H1 (cell line): ENCODE results near the gene DDX31. TPM values are rescaled to one million over a fixed set of nuclear protein-coding genes. Genes with fewer than 3 reads are reported as not detected.

Source experiments
- CTCF ChIA-PET: fragments of 300-600 bp; sonication (Branson Sonifier 250); formaldehyde crosslinking; loops from one replicate; lab custom pipeline; 2021; ENCODE audit not compliant: partially characterized antibody; lab: Charles Lee
- POLR2A ChIA-PET: fragments of 300-600 bp; sonication (Branson Sonifier 250); formaldehyde crosslinking; loops from one replicate; lab custom pipeline; 2021; ENCODE audit warnings: inconsistent platforms; ENCODE audit not compliant: partially characterized antibody; lab: Charles Lee
- DNase-seq, 2 experiments: peaks; one replicate each; pipeline versions ENCODE4 v3.0.0 to v3.0.0-alpha.2; 2010 to 2022; ENCODE audit warnings: low spot score in 2 of 2, low read depth in 1 of 2, mixed read lengths in 1 of 2
- FAIRE-seq: peaks from 2 replicates; lab custom pipeline; 2011; peaks lifted over from hg19 to GRCh38; lab: Jason Lieb, UNC
- H2AFZ ChIP-seq: 2 replicates; pipeline ENCODE4 v1.8.1; 2012; ENCODE audit warnings: low read length, inconsistent platforms
- H2AK5ac ChIP-seq: 2 replicates; pipeline ENCODE4 v1.6.1; 2013; ENCODE audit warnings: low read depth, low read length
- H2BK120ac ChIP-seq: replicated peaks from 2 replicates; pipeline ENCODE3; 2013; ENCODE audit warnings: low read depth, low read length, inconsistent platforms
- H2BK12ac ChIP-seq: 2 replicates; pipeline ENCODE4 v1.6.1; 2013; ENCODE audit warnings: low read depth, low read length
- H2BK15ac ChIP-seq: 2 replicates; pipeline ENCODE4 v1.6.1; 2013; ENCODE audit warnings: low read length
- H2BK20ac ChIP-seq: 2 replicates; pipeline ENCODE4 v1.6.1; 2013; ENCODE audit warnings: low read length
- H2BK5ac ChIP-seq: 2 replicates; pipeline ENCODE4 v1.6.1; 2013; ENCODE audit warnings: low read depth, low read length
- H3K14ac ChIP-seq: 2 replicates; pipeline ENCODE4 v1.6.1; 2013; ENCODE audit warnings: inconsistent platforms; ENCODE audit not compliant: insufficient read length
- H3K18ac ChIP-seq: 2 replicates; pipeline ENCODE4 v1.6.1; 2013; ENCODE audit warnings: low read length; ENCODE audit errors: extremely low read depth
- H3K23ac ChIP-seq: 2 replicates; pipeline ENCODE4 v1.6.1; 2013; ENCODE audit warnings: inconsistent platforms; ENCODE audit not compliant: insufficient read length
- H3K23me2 ChIP-seq: 2 replicates; pipeline ENCODE4 v1.6.1; 2013; ENCODE audit warnings: low read depth, low read length
- H3K27ac ChIP-seq: 2 replicates; pipeline ENCODE4 v1.6.1; 2011; ENCODE audit warnings: low read depth, low read length, inconsistent platforms
- H3K27me3 ChIP-seq, 4 experiments: replicated peaks in 1 of 4; 1 replicate in 1 of 4; 2 replicates in 3 of 4; pipeline versions ENCODE4 v1.6.1 to v1.8.1; 2011 to 2013; ENCODE audit warnings: low read length in 3 of 4, mild to moderate bottlenecking in 3 of 4, inconsistent platforms in 2 of 4, mixed read lengths in 2 of 4, moderate library complexity in 1 of 4; ENCODE audit not compliant: control insufficient read depth in 3 of 4, insufficient read depth in 3 of 4; ENCODE audit errors: extremely low read depth in 1 of 4
- H3K36me3 ChIP-seq, 4 experiments: 2 replicates each; pipeline versions ENCODE4 v1.6.1 to v1.8.1; 2011 to 2013; ENCODE audit warnings: mild to moderate bottlenecking in 4 of 4, low read length in 3 of 4, moderate library complexity in 2 of 4, control low read depth in 1 of 4, inconsistent platforms in 1 of 4; ENCODE audit not compliant: insufficient read depth in 4 of 4, control insufficient read depth in 2 of 4
- H3K4ac ChIP-seq: replicated peaks from 2 replicates; pipeline ENCODE3; 2013; ENCODE audit warnings: low read length, low read depth, mixed read lengths, inconsistent platforms; ENCODE audit not compliant: insufficient read length
- H3K4me1 ChIP-seq, 4 experiments: replicated peaks in 1 of 4; 1 replicate in 1 of 4; 2 replicates in 3 of 4; pipeline versions ENCODE4 v1.6.1 to v1.8.1; 2011 to 2013; ENCODE audit warnings: low read length in 3 of 4, inconsistent platforms in 2 of 4, mixed read lengths in 1 of 4; ENCODE audit not compliant: insufficient read depth in 4 of 4, control insufficient read depth in 3 of 4
- H3K4me2 ChIP-seq, 2 experiments: 2 replicates each; pipeline versions ENCODE4 v1.6.1 to v1.8.1; 2011 to 2013; ENCODE audit warnings: low read depth in 2 of 2, low read length in 2 of 2, control low read depth in 1 of 2, inconsistent platforms in 1 of 2, mild to moderate bottlenecking in 1 of 2; ENCODE audit not compliant: insufficient read depth in 1 of 2
- H3K4me3 ChIP-seq, 4 experiments: fragments of 200-600, 300-600 bp in 1 of 4; sonication (generic), shearing (Covaris generic), sonication (Bioruptor Twin) in 1 of 4; 2 replicates each; pipeline versions ENCODE4 v1.5.1 to v1.8.1; 2011 to 2016; ENCODE audit warnings: low read length in 4 of 4, low read depth in 3 of 4, control low read depth in 2 of 4, inconsistent platforms in 2 of 4, mild to moderate bottlenecking in 2 of 4, mixed read lengths in 1 of 4, moderate library complexity in 1 of 4; ENCODE audit not compliant: insufficient read depth in 2 of 4; ENCODE audit errors: extremely low read depth in 1 of 4
- H3K56ac ChIP-seq: replicated peaks from 2 replicates; pipeline ENCODE3; 2013; ENCODE audit warnings: low read depth, mild to moderate bottlenecking, mixed read lengths, low read length, inconsistent platforms; ENCODE audit not compliant: insufficient read length
- H3K79me1 ChIP-seq: 2 replicates; pipeline ENCODE4 v1.6.1; 2013; ENCODE audit warnings: low read depth, low read length, control low read depth
- H3K79me2 ChIP-seq, 2 experiments: 2 replicates each; pipeline versions ENCODE4 v1.6.1 to v1.8.1; 2012 to 2013; ENCODE audit warnings: low read length in 2 of 2, mild to moderate bottlenecking in 2 of 2, inconsistent platforms in 1 of 2; ENCODE audit not compliant: insufficient read depth in 2 of 2, control insufficient read depth in 1 of 2
- H3K9ac ChIP-seq, 4 experiments: replicated peaks in 1 of 4; 1 replicate in 1 of 4; 2 replicates in 3 of 4; pipeline versions ENCODE4 v1.6.1 to v1.8.1; 2011 to 2013; ENCODE audit warnings: low read depth in 3 of 4, low read length in 3 of 4, control low read depth in 2 of 4, mild to moderate bottlenecking in 2 of 4, moderate library complexity in 2 of 4, inconsistent platforms in 1 of 4; ENCODE audit errors: extremely low read depth in 1 of 4
- H3K9me3 ChIP-seq, 2 experiments: 2 replicates each; pipeline versions ENCODE4 v1.6.1 to v1.8.1; 2012 to 2013; ENCODE audit warnings: mild to moderate bottlenecking in 2 of 2, moderate library complexity in 2 of 2, control low read depth in 1 of 2, inconsistent platforms in 1 of 2, low read depth in 1 of 2, low read length in 1 of 2, mixed read lengths in 1 of 2; ENCODE audit not compliant: insufficient read depth in 2 of 2
- H4K20me1 ChIP-seq, 2 experiments: replicated peaks in 1 of 2; 2 replicates each; pipeline versions ENCODE3 to v1.8.1; 2011 to 2013; ENCODE audit warnings: inconsistent platforms in 2 of 2, low read length in 2 of 2, mild to moderate bottlenecking in 1 of 2; ENCODE audit not compliant: insufficient read depth in 2 of 2, control insufficient read depth in 1 of 2
- H4K5ac ChIP-seq: 2 replicates; pipeline ENCODE4 v1.6.1; 2013; ENCODE audit warnings: low read length, low read depth, mixed read lengths, inconsistent platforms; ENCODE audit not compliant: insufficient read length
- H4K8ac ChIP-seq: 2 replicates; pipeline ENCODE4 v1.8.0; 2013; ENCODE audit warnings: mild to moderate bottlenecking, moderate library complexity, low read length, inconsistent platforms; ENCODE audit not compliant: insufficient read depth; ENCODE audit errors: extremely low read depth
- H4K91ac ChIP-seq: replicated peaks from 2 replicates; pipeline ENCODE3; 2013; ENCODE audit warnings: low read length, mixed read lengths, inconsistent platforms; ENCODE audit not compliant: insufficient read length
- CHD2 ChIP-seq: IDR thresholded peaks from 2 replicates; pipeline ENCODE4 v1.6.1; 2012; ENCODE audit warnings: low read length, improper control_type of control experiment
- KDM5A ChIP-seq: fragments of 200-600 bp; IDR thresholded peaks from 2 replicates; pipeline ENCODE4 v1.7.1; 2012; ENCODE audit warnings: mild to moderate bottlenecking, low read length, inconsistent platforms, mixed read lengths
- WGBS, 2 experiments: shearing (Covaris generic) in 1 of 2; methylation state at CpG; one replicate each; pipeline versions ENCODE4 v1.1.6 to v1.1.7; 2013 to 2015; ENCODE audit warnings: low lambda C conversion rate in 2 of 2, mixed read lengths in 2 of 2, inconsistent platforms in 1 of 2, low coverage in 1 of 2, missing lambda C conversion rate in 1 of 2; ENCODE audit not compliant: insufficient replicate concordance in 2 of 2, insufficient coverage in 1 of 2, insufficient read length in 1 of 2; ENCODE audit errors: extremely low coverage in 1 of 2, missing lambda C conversion rate in 1 of 2; 5-methylcytosine and 5-hydroxymethylcytosine counted together
- polyA plus RNA-seq, 7 experiments: library from polyadenylated mRNA; depleted of rRNA in 3 of 7; stranded (reverse) in 5 of 7; unstranded in 2 of 7; fragments of >200 nt in 5 of 7; fragments of 200-250 nt in 2 of 7; gene quantifications; 1 replicate in 5 of 7; 2 replicates in 1 of 7; 4 replicates in 1 of 7; pipeline versions ENCODE4 v1.2.1 to v1.2.3, GENCODE V29; 2011 to 2013; ENCODE audit warnings: missing spikeins in 2 of 7, mixed read lengths in 2 of 7
- total RNA-seq: library from RNA; stranded (reverse); fragmentation: NEBNext Ultra II Directional; extraction: Animal tissue kit (Norgen Biotek cat#: 25700); gene quantifications from 2 replicates; pipeline ENCODE4 v1.2.1, GENCODE V29; 2021

The DDX31 gene
- total and polyA plus RNA-seq, 2 of the 8 experiments (the other 6 are each of a cell fraction or from before 2014, with no cell fraction given): 9.5 to 23.7 TPM

DNA sequence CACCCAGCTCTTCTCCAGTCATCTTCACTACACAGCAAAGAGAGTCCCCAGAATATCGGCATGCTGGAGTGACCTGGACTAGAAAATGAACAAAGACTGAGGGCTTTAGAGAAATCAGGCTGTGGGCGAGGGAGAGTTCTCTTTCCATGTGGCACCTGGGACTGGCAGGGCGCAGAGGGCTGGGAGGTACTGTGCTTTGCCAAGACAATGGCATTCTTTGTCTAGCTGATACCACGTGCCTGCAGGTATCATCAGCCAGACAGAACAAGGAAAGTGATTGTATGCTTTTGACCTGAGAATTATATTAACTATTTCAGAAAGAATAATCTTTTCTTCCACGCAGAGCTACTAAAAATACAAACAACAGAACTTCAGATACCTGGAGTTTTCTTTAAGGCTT lies 30.5 kb downstream of the DDX31 start:
- Histone ChIP-seq H3K23me2 (no peaks in the 10 kb centered on the region), H3K9me3 (no peaks in the 10 kb centered on the region), H3K4me1 (no peaks in the 10 kb centered on the region), H3K56ac (no peak overlapping the region), H3K27ac (no peak overlapping the region), H3K79me1 (no peaks in the 10 kb centered on the region), H3K14ac (no peak overlapping the region), H3K27me3 (no peaks in the 10 kb centered on the region), H2AFZ (no peak overlapping the region), H4K91ac (no peak overlapping the region), H3K36me3 (peaks cover 0 to 30% (median 13%) of the 10 kb centered on the region in 4 experiments; a peak in 4 of 8 replicates), H2BK20ac (no peak overlapping the region), H3K4ac (no peak overlapping the region), H3K18ac (no peak overlapping the region), H2BK12ac (no peak overlapping the region), H2BK5ac (no peak overlapping the region), H2AK5ac (no peak overlapping the region), H3K9ac (no peak overlapping the region), H4K5ac (no peak overlapping the region), H3K4me2 (no peak overlapping the region), H4K20me1 (peaks cover 0 to 2% of the 10 kb centered on the region in 2 experiments), H3K4me3 (no peak overlapping the region), H3K23ac (no peak overlapping the region), H2BK15ac (no peak overlapping the region), H3K79me2 (no peaks in the 10 kb centered on the region), H4K8ac (no peak overlapping the region), H2BK120ac (no peak overlapping the region)
- WGBS, 2 experiments: 92% methylated on average over 5 of the region's 5 CpGs; no CpG with 5 or more reads in 1 of the 2 experiments
- POLR2A ChIA-PET: interaction anchor here (1.3 kb wide), 1 partner anchor 10 kb away, joined by 4 read pairs; no protein-coding TSS in a partner anchor
- DNase-seq (no peak), FAIRE-seq (no peak)
- CTCF ChIA-PET: interaction anchor here (1.7 kb wide), 1 partner anchor 11 kb away, joined by 6 read pairs; no protein-coding TSS in a partner anchor
- TF ChIP-seq CHD2 (no peak), KDM5A (no peak)
